ENCODE data around the gene UNC45B.

DNA sequence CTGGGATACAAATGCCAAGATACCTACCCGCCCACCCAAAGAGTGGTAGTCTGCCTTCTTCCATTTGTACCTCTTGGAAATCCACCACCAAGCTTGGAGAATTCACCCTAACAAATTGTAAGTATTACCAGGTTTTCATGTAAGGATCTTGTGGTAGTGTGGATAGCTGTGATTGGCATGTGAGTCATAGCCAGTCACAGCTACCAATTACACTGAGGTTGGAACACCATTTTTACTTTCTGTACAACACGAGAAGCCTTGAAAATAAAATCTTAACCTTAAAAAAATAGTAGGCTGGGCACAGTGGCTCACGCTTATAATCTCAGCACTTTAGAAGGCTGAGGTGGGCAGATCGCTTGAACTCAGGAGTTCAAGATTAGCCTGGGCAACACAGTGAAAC is 65.1 kb downstream of the UNC45B start:
- no peak for TF ChIP-seq CTCF (IDR thresholded peaks at IDR 0.05; ENCODE audit: low read depth, low read length, poor library complexity, severe bottlenecking)
- no peak for TF ChIP-seq EZH2phosphoT487 (IDR thresholded peaks at IDR 0.05; ENCODE audit: borderline replicate concordance, low read length)

All from DOHH2 (cell line).